HEK293 (cell line): ENCODE results near the gene NFXL1.

Experiments
- CTCF ChIA-PET: fragments of 350-600 bp; formaldehyde crosslinking; extraction: SDS; loops from one replicate; lab custom pipeline; 2021; ENCODE audit warnings: antibody characterized with exemption; lab: Yijun Ruan, JAX
- POLR2A ChIA-PET: fragments of 300-600 bp; formaldehyde crosslinking; extraction: SDS; loops from one replicate; lab custom pipeline; 2020; ENCODE audit warnings: antibody characterized with exemption, inconsistent platforms; lab: Yijun Ruan, JAX
- H3K27ac ChIP-seq: fragments of 200-500 bp; sonication (Bioruptor generic); 2 replicates; pipeline ENCODE4 v1.5.1; 2014; ENCODE audit warnings: low read depth, low read length, control low read depth, inconsistent platforms; ENCODE audit errors: extremely low read depth
- H3K36me3 ChIP-seq, 2 experiments: fragments of 200-500 bp in 1 of 2; sonication (Bioruptor generic) in 1 of 2; 1 replicate in 1 of 2; 2 replicates in 1 of 2; pipeline ENCODE4 v1.5.1; 2014 to 2017; ENCODE audit warnings: inconsistent platforms in 2 of 2, low read length in 2 of 2; ENCODE audit not compliant: control insufficient read depth in 2 of 2, insufficient read depth in 1 of 2
- H3K4me1 ChIP-seq: fragments of 200-500 bp; sonication (Bioruptor generic); 2 replicates; pipeline ENCODE4 v1.5.1; 2014; ENCODE audit warnings: mild to moderate bottlenecking, low read length, inconsistent platforms; ENCODE audit not compliant: control insufficient read depth, insufficient read depth
- H3K4me3 ChIP-seq: 2 replicates; pipeline ENCODE4 v1.5.1; 2011; ENCODE audit warnings: low read depth, mild to moderate bottlenecking, control low read depth, low read length, moderate library complexity
- H3K9me3 ChIP-seq: fragments of 200-500 bp; sonication (Bioruptor generic); 2 replicates; pipeline ENCODE4 v1.5.1; 2014; ENCODE audit warnings: low read depth, low read length, inconsistent platforms; ENCODE audit not compliant: control insufficient read depth, insufficient read depth
- BCL11A ChIP-seq: fragments of 450-650 bp; formaldehyde crosslinking; IDR thresholded peaks from 2 replicates; pipeline ENCODE4 v1.5.1; 2016; ENCODE audit warnings: low read depth, missing biosample characterization, missing genetic modification characterization
- GLI4 ChIP-seq: fragments of 450-650 bp; formaldehyde crosslinking; IDR thresholded peaks from 2 replicates; pipeline ENCODE4 v1.5.1; 2016; ENCODE audit warnings: missing biosample characterization, missing genetic modification characterization
- HIC1 ChIP-seq: fragments of 450-650 bp; formaldehyde crosslinking; IDR thresholded peaks from 2 replicates; pipeline ENCODE4 v1.5.1; 2016; ENCODE audit warnings: missing biosample characterization, missing genetic modification characterization
- KLF17 ChIP-seq: fragments of 450-650 bp; formaldehyde crosslinking; IDR thresholded peaks from 2 replicates; pipeline ENCODE4 v1.5.1; 2016; ENCODE audit warnings: missing biosample characterization, missing genetic modification characterization
- PRDM1 ChIP-seq: fragments of 450-650 bp; formaldehyde crosslinking; IDR thresholded peaks from 2 replicates; pipeline ENCODE4; 2016; ENCODE audit warnings: missing biosample characterization, missing genetic modification characterization
- RBAK ChIP-seq: fragments of 450-650 bp; formaldehyde crosslinking; IDR thresholded peaks from 2 replicates; pipeline ENCODE4 v1.5.1; 2016; ENCODE audit warnings: missing biosample characterization, missing genetic modification characterization
- YY2 ChIP-seq: fragments of 450-650 bp; formaldehyde crosslinking; IDR thresholded peaks from 2 replicates; pipeline ENCODE4 v1.5.1; 2016; ENCODE audit warnings: missing biosample characterization, missing genetic modification characterization
- ZNF133 ChIP-seq: fragments of 450-650 bp; formaldehyde crosslinking; IDR thresholded peaks from 2 replicates; pipeline ENCODE4 v1.5.1; 2016; ENCODE audit warnings: missing biosample characterization, missing genetic modification characterization
- ZNF140 ChIP-seq: fragments of 450-650 bp; formaldehyde crosslinking; IDR thresholded peaks from 2 replicates; pipeline ENCODE4 v1.5.1; 2016; ENCODE audit warnings: missing biosample characterization, missing genetic modification characterization
- ZNF184 ChIP-seq: fragments of 450-650 bp; IDR thresholded peaks from 2 replicates; pipeline ENCODE4 v1.5.1; 2018; ENCODE audit warnings: missing biosample characterization, mild to moderate bottlenecking, missing genetic modification characterization
- ZNF280D ChIP-seq: fragments of 450-650 bp; formaldehyde crosslinking; IDR thresholded peaks from 2 replicates; pipeline ENCODE4 v1.5.1; 2016; ENCODE audit warnings: missing biosample characterization, missing genetic modification characterization
- ZNF324 ChIP-seq: fragments of 450-650 bp; formaldehyde crosslinking; IDR thresholded peaks from 2 replicates; pipeline ENCODE4 v1.5.1; 2016; ENCODE audit warnings: missing biosample characterization, missing genetic modification characterization
- ZNF362 ChIP-seq: fragments of 450-650 bp; formaldehyde crosslinking; IDR thresholded peaks from 2 replicates; pipeline ENCODE4 v1.5.1; 2016; ENCODE audit warnings: missing biosample characterization, missing genetic modification characterization
- ZNF571 ChIP-seq: fragments of 450-650 bp; formaldehyde crosslinking; IDR thresholded peaks from 2 replicates; pipeline ENCODE4 v1.5.0; 2017; ENCODE audit warnings: missing biosample characterization, missing genetic modification characterization
- ZNF585B ChIP-seq: fragments of 450-650 bp; formaldehyde crosslinking; IDR thresholded peaks from 2 replicates; pipeline ENCODE4 v1.5.1; 2016; ENCODE audit warnings: missing biosample characterization, missing genetic modification characterization
- ZNF654 ChIP-seq: fragments of 450-650 bp; formaldehyde crosslinking; IDR thresholded peaks from 2 replicates; pipeline ENCODE4 v1.5.1; 2016; ENCODE audit warnings: low read depth, missing biosample characterization, missing genetic modification characterization
- ZNF664 ChIP-seq: fragments of 450-650 bp; formaldehyde crosslinking; IDR thresholded peaks from 2 replicates; pipeline ENCODE4 v1.5.1; 2016; ENCODE audit warnings: missing biosample characterization, missing genetic modification characterization
- ZNF701 ChIP-seq: fragments of 450-650 bp; formaldehyde crosslinking; IDR thresholded peaks from 2 replicates; pipeline ENCODE4 v1.5.1; 2016; ENCODE audit warnings: missing biosample characterization, missing genetic modification characterization
- ZNF747 ChIP-seq: fragments of 450-650 bp; formaldehyde crosslinking; IDR thresholded peaks from 2 replicates; pipeline ENCODE4 v1.5.1; 2016; ENCODE audit warnings: missing biosample characterization, missing genetic modification characterization
- ZSCAN23 ChIP-seq: fragments of 450-650 bp; formaldehyde crosslinking; IDR thresholded peaks from 2 replicates; pipeline ENCODE4 v1.5.1; 2016; ENCODE audit warnings: missing biosample characterization, missing genetic modification characterization

The NFXL1 gene

GRCh38 chr4:47817275-47817674 lies 97.1 kb downstream of the NFXL1 start (continued):
- TF ChIP-seq ZNF362 (tag by site-specific recombination) = no peak
- TF ChIP-seq, all 188 proteins: peak for 0

- H3K27ac ChIP-seq = no peak overlapping the region
- ChIA-PET CTCF (interaction anchor here (0.7 to 1.1 kb wide), 2 partner anchors 278 to 680 kb away, joined by 3 read pairs; no protein-coding TSS in a partner anchor), POLR2A (no interaction called here)
- no peaks in the 10 kb centered on the region for H3K9me3 ChIP-seq
- H3K36me3 ChIP-seq = no peaks in the 10 kb centered on the region
- TF ChIP-seq ZNF664 (tag by site-specific recombination) (no peak), ZNF701 (tag by site-specific recombination) (no peak), ZSCAN23 (no peak), ZNF133 (tag by site-specific recombination) (no peak), ZNF140 (no peak), ZNF654 (tag by site-specific recombination) (no peak), ZNF184 (tag by site-specific recombination) (no peak), YY2 (tag by site-specific recombination) (no peak), PRDM1 (no peak), ZNF571 (tag by site-specific recombination) (no peak), GLI4 (tag by site-specific recombination) (no peak), ZNF280D (tag by site-specific recombination) (no peak), HIC1 (tag by site-specific recombination) (no peak), ZNF585B (tag by site-specific recombination) (no peak), BCL11A (no peak), ZNF324 (no peak), KLF17 (no peak), RBAK (no peak), ZNF747 (tag by site-specific recombination) (no peak)
- H3K4me1 ChIP-seq = no peaks in the 10 kb centered on the region
- no peak overlapping the region for H3K4me3 ChIP-seq
Measured at GRCh38 chr4:47816748-47817147, 97.6 kb downstream of the NFXL1 start.
